ENCODE results near the gene FOXA1. TPM values are rescaled to one million over a fixed set of nuclear protein-coding genes. Genes with fewer than 3 reads are reported as not detected.
A peak's percentile ranks its signal among the peaks of the same experiment; 100 is the strongest.

FOXA1 gene
- total and polyA plus RNA-seq, 2 of the 4 experiments (the other 2 are of a cell fraction): 0.18 to 0.31 TPM

DNA sequence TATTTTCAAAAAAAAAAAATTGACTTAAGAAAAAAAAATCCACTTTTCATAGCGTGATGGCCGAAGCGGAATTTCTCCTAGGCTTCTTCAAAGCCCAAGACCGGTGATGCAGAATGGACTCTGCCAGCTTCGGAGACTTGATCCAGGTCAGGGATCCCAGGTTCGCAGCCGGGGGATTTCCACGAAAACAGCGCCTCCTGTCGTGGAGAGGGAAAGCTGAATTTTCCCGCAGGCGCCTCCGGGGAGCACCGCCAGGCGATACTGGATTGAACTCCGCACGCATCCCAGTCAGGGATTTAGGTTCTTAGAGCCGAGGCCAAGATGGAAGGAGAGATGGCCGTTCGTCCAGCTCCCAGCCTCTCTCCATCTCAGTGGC, 2.5 kb upstream of the FOXA1 start:
- H2BK20ac ChIP-seq (ENCODE audit: low read depth, low read length): no peak overlapping the region
- H3K27ac ChIP-seq (ENCODE audit: insufficient read depth, low read length): no peak overlapping the region
- no peak overlapping the region for H4K8ac ChIP-seq (ENCODE audit: low read depth in 2 of 2, low read length in 2 of 2)
- TF ChIP-seq, protein P1, sequence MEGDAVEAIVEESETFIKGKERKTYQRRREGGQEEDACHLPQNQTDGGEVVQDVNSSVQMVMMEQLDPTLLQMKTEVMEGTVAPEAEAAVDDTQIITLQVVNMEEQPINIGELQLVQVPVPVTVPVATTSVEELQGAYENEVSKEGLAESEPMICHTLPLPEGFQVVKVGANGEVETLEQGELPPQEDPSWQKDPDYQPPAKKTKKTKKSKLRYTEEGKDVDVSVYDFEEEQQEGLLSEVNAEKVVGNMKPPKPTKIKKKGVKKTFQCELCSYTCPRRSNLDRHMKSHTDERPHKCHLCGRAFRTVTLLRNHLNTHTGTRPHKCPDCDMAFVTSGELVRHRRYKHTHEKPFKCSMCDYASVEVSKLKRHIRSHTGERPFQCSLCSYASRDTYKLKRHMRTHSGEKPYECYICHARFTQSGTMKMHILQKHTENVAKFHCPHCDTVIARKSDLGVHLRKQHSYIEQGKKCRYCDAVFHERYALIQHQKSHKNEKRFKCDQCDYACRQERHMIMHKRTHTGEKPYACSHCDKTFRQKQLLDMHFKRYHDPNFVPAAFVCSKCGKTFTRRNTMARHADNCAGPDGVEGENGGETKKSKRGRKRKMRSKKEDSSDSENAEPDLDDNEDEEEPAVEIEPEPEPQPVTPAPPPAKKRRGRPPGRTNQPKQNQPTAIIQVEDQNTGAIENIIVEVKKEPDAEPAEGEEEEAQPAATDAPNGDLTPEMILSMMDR (conservative IDR thresholded peaks at IDR 0.05; ENCODE audit: low read depth, low read length): peak; percentile 44
- TF ChIP-seq, protein P2, sequence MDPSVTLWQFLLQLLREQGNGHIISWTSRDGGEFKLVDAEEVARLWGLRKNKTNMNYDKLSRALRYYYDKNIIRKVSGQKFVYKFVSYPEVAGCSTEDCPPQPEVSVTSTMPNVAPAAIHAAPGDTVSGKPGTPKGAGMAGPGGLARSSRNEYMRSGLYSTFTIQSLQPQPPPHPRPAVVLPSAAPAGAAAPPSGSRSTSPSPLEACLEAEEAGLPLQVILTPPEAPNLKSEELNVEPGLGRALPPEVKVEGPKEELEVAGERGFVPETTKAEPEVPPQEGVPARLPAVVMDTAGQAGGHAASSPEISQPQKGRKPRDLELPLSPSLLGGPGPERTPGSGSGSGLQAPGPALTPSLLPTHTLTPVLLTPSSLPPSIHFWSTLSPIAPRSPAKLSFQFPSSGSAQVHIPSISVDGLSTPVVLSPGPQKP (IDR thresholded peaks at IDR 0.05; ENCODE audit: borderline replicate concordance, low read depth, low read length): no peak
- TF ChIP-seq RFX5 (IDR thresholded peaks at IDR 0.05; ENCODE audit: low read depth, low read length): no peak
- H4K91ac ChIP-seq (ENCODE audit: insufficient read depth, low read depth, low read length): no peak overlapping the region
- BruUV-seq (replicated peaks): no TSS peak
- H3K4me1 ChIP-seq (ENCODE audit: control insufficient read depth, insufficient read depth, low read length): peaks cover 5% of the 10 kb centered on the region; the same call in 1 of the 2 replicates
- CTCF ChIA-PET: interaction anchor here (0.6 to 0.7 kb wide), 2 partner anchors 40 to 337 kb away, joined by 3 to 9 read pairs; no protein-coding TSS in a partner anchor
- H3K18ac ChIP-seq (ENCODE audit: low read depth, low read length): no peak overlapping the region
- H3K14ac ChIP-seq (replicated peaks; ENCODE audit: low read depth, low read length): no peak overlapping the region
- H2AFZ ChIP-seq (replicated peaks; ENCODE audit: low read length, poor library complexity): no peak overlapping the region
- no peak overlapping the region for H3K23ac ChIP-seq (ENCODE audit: low read depth, low read length)
- H3K27me3 ChIP-seq (ENCODE audit: control insufficient read depth, insufficient read depth, low read length): peaks cover 81% of the 10 kb centered on the region
- no peak overlapping the region for H3K4ac ChIP-seq (ENCODE audit: low read depth, low read length)
- H2BK120ac ChIP-seq (ENCODE audit: low read depth, low read length): no peak overlapping the region
- DNase-seq: no peak
- WGBS, 2 experiments (ENCODE audit: extremely low coverage in 2 of 2, insufficient read length in 1 of 2): 0% methylated on average over 5 of the region's 20 CpGs; no CpG with 5 or more reads in 1 of the 2 experiments
- H2BK15ac ChIP-seq (ENCODE audit: low read depth, low read length): no peak overlapping the region
- in situ Hi-C loops (cut with MboI; ENCODE audit: low sequenced_read_pairs) (no loop called here), intact Hi-C loops (cut with micrococcal nuclease) (loop anchor here (5.0 kb wide), 1 partner anchor 110 kb away; no protein-coding TSS in a partner anchor), dilution Hi-C loops (cut with HindIII; ENCODE audit: low sequenced_read_pairs, unreplicated experiment) (no loop called here)
- H3K56ac ChIP-seq (ENCODE audit: extremely low read depth, insufficient read depth, low read length): no peak overlapping the region
- no peak overlapping the region for H3K4me2 ChIP-seq (ENCODE audit: low read depth, low read length)
- no peaks in the 10 kb centered on the region for H3K79me1 ChIP-seq (ENCODE audit: low read depth in 1 of 2, low read length in 2 of 2)
- no peak overlapping the region for H2BK5ac ChIP-seq (ENCODE audit: low read depth, low read length, poor library complexity, severe bottlenecking)
- H3K9me3 ChIP-seq (ENCODE audit: control insufficient read depth, insufficient read depth, low read length): peaks cover 16% of the 10 kb centered on the region
- H3K36me3 ChIP-seq (ENCODE audit: control insufficient read depth, insufficient read depth, low read length): no peaks in the 10 kb centered on the region
- H2AK5ac ChIP-seq (ENCODE audit: low read depth, low read length): no peak overlapping the region
- H2AK9ac ChIP-seq (replicated peaks; ENCODE audit: low read depth, low read length, poor library complexity): no peak overlapping the region
- H4K5ac ChIP-seq (ENCODE audit: low read depth, low read length): no peak overlapping the region
- no peaks in the 10 kb centered on the region for H4K20me1 ChIP-seq (ENCODE audit: insufficient read depth, low read length)
- H3K4me3 ChIP-seq (ENCODE audit: insufficient read depth, low read depth, low read length): no peak overlapping the region
- ATAC-seq (ENCODE audit: low read depth): no peak
- H3K9ac ChIP-seq (ENCODE audit: low read depth, low read length): no peak overlapping the region
- H3K9me1 ChIP-seq (ENCODE audit: insufficient read depth, low read length): 0 out of 2 replicates have a peak, but pooled peaks cover 3% of the 10 kb centered on the region
- POLR2A ChIA-PET (ENCODE audit: unreplicated experiment): no interaction called here
